ENCODE measurements around the gene C2CD4D.
A peak's percentile ranks its signal among the peaks of the same experiment; 100 is the strongest.

Gene C2CD4D

GRCh38 chr1:151790940-151791651 is 48.5 kb downstream of the C2CD4D start:
- no peak for DNase-seq (ENCODE audit: low read depth in 2 of 3, low spot score in 2 of 3)

- DNase-seq (ENCODE audit: low read depth in 2 of 3, low spot score in 2 of 3): peak; percentile 92 to 97 (median 94)
Observed at GRCh38 chr1:151790071-151790939, 49.3 kb downstream of the C2CD4D start, which contains the start of gene TDRKH. Gene TDRKH (minus strand): TSS chr1:151790500. CDS start chr1:151783022, 7,478 bp downstream.
